ENCODE results near the gene LBX1. TPM values are rescaled to one million over a fixed set of nuclear protein-coding genes. Genes with fewer than 3 reads are reported as not detected.

LBX1 gene
- total RNA-seq, 3 donors from 2014 or later (not counting 1 experiment from before 2014, with no cell fraction given), result not detected

- Histone ChIP-seq H3K27ac (ENCODE audit: low read length) (no peak overlapping the region), H3K9me3 (ENCODE audit: control insufficient read depth, insufficient read depth, low read length) (no peaks in the 10 kb centered on the region), H3K4me1 (ENCODE audit: control insufficient read depth, insufficient read depth, low read length) (no peaks in the 10 kb centered on the region), H3K4me3 (ENCODE audit: low read length) (no peak overlapping the region), H3K36me3 (ENCODE audit: control insufficient read depth, insufficient read depth, low read length) (no peaks in the 10 kb centered on the region), H3K27me3 (ENCODE audit: control insufficient read depth, insufficient read depth, low read length) (peaks cover 3% of the 10 kb centered on the region)
- no peak for DNase-seq
- H3K27ac Mint-ChIP-seq, result no peak overlapping the region
- WGBS (ENCODE audit: insufficient coverage), result 75% methylated on average over 5 of the region's 6 CpGs
- H3K4me3 Mint-ChIP-seq, result no peak overlapping the region
- H3K36me3 Mint-ChIP-seq, result no peaks in the 10 kb centered on the region
- H3K27me3 Mint-ChIP-seq (ENCODE audit: low read depth in 2 of 2), result peaks cover 12 to 14% of the 10 kb centered on the region in 2 donors
- H3K4me1 Mint-ChIP-seq, result no peaks in the 10 kb centered on the region
- ATAC-seq, result no peak
- intact Hi-C loops (cut with micrococcal nuclease), result no loop called here
- no peak for TF ChIP-seq CTCF (IDR thresholded peaks at IDR 0.05)
- H3K9me3 Mint-ChIP-seq, result no peaks in the 10 kb centered on the region
These were observed 45.6 kb downstream of the LBX1 start for GRCh38 chr10:101183458-101184183.

DNA sequence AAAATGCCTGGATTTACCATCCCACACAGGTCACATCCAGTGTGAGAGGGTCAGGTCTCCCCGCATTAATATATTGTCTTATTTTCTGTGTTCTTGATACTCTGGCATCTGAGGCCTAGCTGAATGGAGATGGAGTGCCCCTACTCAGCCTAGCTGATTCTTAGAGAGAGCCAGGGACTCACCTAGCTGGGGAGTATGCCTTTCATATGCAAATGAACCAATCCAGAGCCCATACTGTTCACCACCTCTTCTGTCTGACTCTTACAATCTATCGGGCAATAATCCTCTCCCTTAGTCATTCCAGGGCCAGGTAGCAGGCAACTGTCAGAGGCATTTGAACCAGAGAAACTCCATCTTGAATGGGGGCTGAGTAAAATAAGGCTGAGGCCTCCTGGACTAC is 46.3 kb downstream of the LBX1 start:
- Mint-ChIP-seq H3K4me1 (no peaks in the 10 kb centered on the region), H3K9me3 (no peaks in the 10 kb centered on the region), H3K27ac (no peak overlapping the region), H3K36me3 (no peaks in the 10 kb centered on the region), H3K27me3 (ENCODE audit: low read depth in 2 of 2) (peaks cover 15 to 19% of the 10 kb centered on the region in 2 donors), H3K4me3 (no peak overlapping the region)
- no peak for TF ChIP-seq CTCF (IDR thresholded peaks at IDR 0.05)
- intact Hi-C loops (cut with micrococcal nuclease), result no loop called here
- Histone ChIP-seq H3K4me3 (ENCODE audit: low read length) (no peak overlapping the region), H3K27ac (ENCODE audit: low read length) (no peak overlapping the region), H3K27me3 (ENCODE audit: control insufficient read depth, insufficient read depth, low read length) (peaks cover 6% of the 10 kb centered on the region), H3K36me3 (ENCODE audit: control insufficient read depth, insufficient read depth, low read length) (no peaks in the 10 kb centered on the region), H3K4me1 (ENCODE audit: control insufficient read depth, insufficient read depth, low read length) (no peaks in the 10 kb centered on the region), H3K9me3 (ENCODE audit: control insufficient read depth, insufficient read depth, low read length) (no peaks in the 10 kb centered on the region)
- DNase-seq, result no peak
- no peak for ATAC-seq
- 80% methylated on average over 2 of the region's 2 CpGs for WGBS (ENCODE audit: insufficient coverage)

Other genes starting within 250 kb of the LBX1 start
- gene MRPL43, start 242.0 kb downstream of the LBX1 start, total RNA-seq, result 10 to 100 TPM; 27.2 to 42.0 (median 33.1) TPM
- 1 to 10 TPM; 2.2 to 3.6 (median 3.3) TPM for gene TWNK, start 241.9 kb downstream of the LBX1 start, total RNA-seq
- gene LZTS2, start 229.7 kb downstream of the LBX1 start, total RNA-seq, result 10 to 100 TPM in 2 of 3 donors, 1 to 10 TPM in 1; 8.0 to 16.1 (median 11.7) TPM
- gene PDZD7, start 198.3 kb downstream of the LBX1 start, total RNA-seq, result 1 to 10 TPM in 1 of 3 donors, under 1 TPM in 2; 0.35 to 1.2 (median 0.52) TPM
- gene SFXN3, start 198.2 kb downstream of the LBX1 start, total RNA-seq, result 10 to 100 TPM; 59.7 to 74.5 (median 68.9) TPM
- under 1 TPM in 1 of 3 donors, not detected in 2; 0.49 TPM for gene KAZALD1, start 167.5 kb downstream of the LBX1 start, total RNA-seq
- not detected for gene TLX1, start 98.2 kb downstream of the LBX1 start, total RNA-seq
- 10 to 100 TPM; 13.5 to 22.8 (median 15.2) TPM for gene BTRC, start 124.7 kb upstream of the LBX1 start, total RNA-seq